ENCODE data around the gene FREY1.

The FREY1 gene

GRCh38 chr11:45927684-45928413 lies 20.8 kb upstream of the FREY1 start:
- DNase-seq = no peak

DNA sequence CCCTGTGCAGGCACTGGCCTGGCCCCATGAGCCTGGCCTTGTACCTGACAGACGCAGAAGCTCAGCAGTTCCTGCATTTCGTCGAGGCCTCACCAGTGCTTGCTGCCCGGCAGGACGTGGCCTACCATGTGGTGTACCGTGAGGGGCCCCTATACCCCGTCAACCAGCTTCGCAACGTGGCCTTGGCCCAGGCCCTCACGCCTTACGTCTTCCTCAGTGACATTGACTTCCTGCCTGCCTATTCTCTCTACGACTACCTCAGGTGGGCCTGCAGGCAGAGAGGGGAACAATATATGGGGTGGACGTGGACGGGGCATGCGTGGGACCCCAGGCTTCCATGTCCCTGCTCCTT lies 20.2 kb upstream of the FREY1 start:
- DNase-seq = no peak

- no peak for DNase-seq
Observed at GRCh38 chr11:45926536-45927331, 19.7 kb upstream of the FREY1 start.

GRCh38 chr11:45926001-45926401 lies 18.9 kb upstream of the FREY1 start:
- no peak for DNase-seq

DNA sequence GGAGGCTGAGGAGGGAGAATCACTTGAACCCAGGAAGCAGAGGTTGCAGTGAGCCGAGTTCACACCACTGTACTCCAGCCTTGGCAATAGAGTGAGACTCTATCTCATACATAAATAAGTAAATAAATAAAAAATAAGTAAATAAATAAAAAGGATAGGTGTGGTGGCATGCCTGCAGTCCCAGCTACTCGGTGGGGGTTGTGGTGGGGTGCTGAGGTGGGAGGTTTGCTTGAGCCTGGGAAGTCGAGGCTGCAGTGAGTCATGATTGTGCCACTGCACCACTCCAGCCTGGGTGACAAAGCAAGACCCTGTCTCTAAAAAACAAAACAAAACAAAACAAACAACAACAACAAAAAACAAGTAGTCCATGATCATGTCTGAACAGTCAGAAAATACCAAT lies 18.5 kb upstream of the FREY1 start:
- no peak for DNase-seq

DNA sequence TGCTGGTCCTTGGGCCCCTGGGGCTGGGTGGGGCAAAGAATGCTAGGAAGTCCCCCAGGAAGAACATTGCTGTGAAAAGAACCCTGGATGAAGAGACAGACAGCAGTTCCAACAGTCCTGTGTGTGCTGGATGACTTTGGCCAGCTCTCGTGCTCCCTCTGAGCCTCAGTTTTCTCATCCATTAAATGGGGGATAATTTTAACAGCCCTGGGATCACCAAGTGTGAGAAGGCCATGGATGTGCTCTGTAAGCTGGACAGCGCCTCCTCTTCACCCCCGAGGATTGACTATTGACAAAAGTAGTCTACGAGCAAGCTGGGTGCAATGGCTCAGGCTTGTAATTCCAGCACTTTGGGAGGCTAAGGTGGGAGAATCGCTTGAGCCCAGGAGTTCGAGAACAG lies 17.9 kb upstream of the FREY1 start:
- DNase-seq = no peak

- no peak for DNase-seq
Observed at GRCh38 chr11:45924036-45924915, 17.2 kb upstream of the FREY1 start.

GRCh38 chr11:45922425-45923082 lies 15.5 kb upstream of the FREY1 start, which contains the start of gene LARGE2:
TSS of gene LARGE2 (plus strand) at chr11:45922656. CDS start at chr11:45922883, 227 bp downstream.
- peak; percentile 93 for DNase-seq

- DNase-seq = peak; percentile 98
Observed at GRCh38 chr11:45921561-45922424, 14.7 kb upstream of the FREY1 start.

- DNase-seq = no peak
Observed at GRCh38 chr11:45920531-45921477, 13.7 kb upstream of the FREY1 start.

GRCh38 chr11:45919806-45920530 lies 12.9 kb upstream of the FREY1 start:
- no peak for DNase-seq

- DNase-seq = no peak
Observed at GRCh38 chr11:45918962-45919675, 12.0 kb upstream of the FREY1 start.

- DNase-seq = peak; percentile 82
Observed at GRCh38 chr11:45918331-45918941, 11.4 kb upstream of the FREY1 start.

- peak; percentile 99 for DNase-seq
Observed at GRCh38 chr11:45917623-45918330, 10.7 kb upstream of the FREY1 start, which contains the start of gene PEX16. TSS of gene PEX16 (minus strand) at chr11:45917877. CDS start at chr11:45917811, 66 bp downstream.

GRCh38 chr11:45917286-45917622 lies 10.2 kb upstream of the FREY1 start:
- no peak for DNase-seq

- no peak for DNase-seq
Observed at GRCh38 chr11:45915446-45915845, 8.4 kb upstream of the FREY1 start.

- no peak for DNase-seq
Observed at GRCh38 chr11:45913942-45914635, 7.0 kb upstream of the FREY1 start.
